HG03064 (cell line): Measurements from ENCODE around the gene ATG7.
"Not testable (repeated sequence)": the region's sequence is repeated elsewhere in the genome, so short reads cannot be mapped to it uniquely, and the experiment has no call there.

Experiments used
- ATAC-seq: cut with Tn5 transposase; IDR thresholded peaks from one replicate; pipeline ENCODE4 v1.9.1; 2021; ENCODE audit warnings: low read depth; ENCODE audit not compliant: unreplicated experiment

ATG7 gene

GRCh38 chr3:11346416-11346815 is 74.2 kb downstream of the ATG7 start:
- no peak for ATAC-seq

GRCh38 chr3:11348877-11349276 is 76.7 kb downstream of the ATG7 start:
- not testable (repeated sequence) for ATAC-seq

GRCh38 chr3:11349446-11349845 is 77.2 kb downstream of the ATG7 start:
- ATAC-seq: no peak

GRCh38 chr3:11350374-11350773 is 78.2 kb downstream of the ATG7 start:
- ATAC-seq: no peak

- ATAC-seq: no peak
Observed at GRCh38 chr3:11351451-11351850, 79.3 kb downstream of the ATG7 start.

GRCh38 chr3:11356269-11356668 is 84.1 kb downstream of the ATG7 start:
- ATAC-seq: no peak

- ATAC-seq: no peak
Observed at GRCh38 chr3:11362600-11362999, 90.4 kb downstream of the ATG7 start.

- ATAC-seq: no peak
Observed at GRCh38 chr3:11363715-11364114, 91.5 kb downstream of the ATG7 start.

- ATAC-seq: no peak
Observed at GRCh38 chr3:11364181-11364580, 92.0 kb downstream of the ATG7 start.

- ATAC-seq: no peak
Observed at GRCh38 chr3:11367143-11367693, 95.0 kb downstream of the ATG7 start.

GRCh38 chr3:11370191-11370590 is 98.0 kb downstream of the ATG7 start:
- no peak for ATAC-seq

GRCh38 chr3:11370966-11371365 is 98.8 kb downstream of the ATG7 start:
- ATAC-seq: no peak

- ATAC-seq: no peak
Observed at GRCh38 chr3:11371747-11372146, 99.5 kb downstream of the ATG7 start.

GRCh38 chr3:11373235-11373634 is 101.0 kb downstream of the ATG7 start:
- no peak for ATAC-seq

GRCh38 chr3:11373654-11374053 is 101.5 kb downstream of the ATG7 start:
- no peak for ATAC-seq

- ATAC-seq: no peak
Observed at GRCh38 chr3:11375333-11376088, 103.3 kb downstream of the ATG7 start.

GRCh38 chr3:11377719-11378118 is 105.5 kb downstream of the ATG7 start:
- ATAC-seq: no peak

- no peak for ATAC-seq
Observed at GRCh38 chr3:11379238-11379823, 107.1 kb downstream of the ATG7 start.

- no peak for ATAC-seq
Observed at GRCh38 chr3:11379824-11380701, 107.9 kb downstream of the ATG7 start.

- no peak for ATAC-seq
Observed at GRCh38 chr3:11381141-11381540, 108.9 kb downstream of the ATG7 start.

- no peak for ATAC-seq
Observed at GRCh38 chr3:11381563-11381962, 109.4 kb downstream of the ATG7 start.
